Measurements from ENCODE around the gene C10orf90. TPM values are rescaled to one million over a fixed set of nuclear protein-coding genes. Genes with fewer than 3 reads are reported as not detected.

C10orf90 gene
- total and polyA plus RNA-seq, 2 of the 8 experiments (the other 6 are each of a cell fraction or from before 2014, with no cell fraction given), result 0.21 TPM; not detected in 1

DNA sequence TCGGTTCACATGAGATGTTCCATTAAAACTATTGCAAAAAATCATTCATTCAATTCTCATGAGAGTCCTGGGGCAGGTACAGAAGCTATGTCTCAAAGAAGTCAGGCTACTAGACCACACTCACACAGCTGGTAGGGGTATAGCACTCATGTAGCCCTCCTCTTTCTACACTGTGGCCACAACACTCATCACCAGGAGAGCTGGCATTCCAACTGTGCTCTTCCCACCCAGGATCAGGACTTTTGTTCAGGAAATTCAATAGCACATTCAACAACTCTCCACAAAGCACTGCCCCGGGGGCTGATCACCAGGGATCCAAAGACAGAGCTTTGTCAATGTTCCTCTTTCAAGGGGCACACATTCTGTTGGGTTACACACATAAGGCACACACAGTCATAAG lies 31.0 kb upstream of the C10orf90 start:
- Histone ChIP-seq H4K20me1 (replicated peaks in 1 of 2; ENCODE audit: control insufficient read depth in 1 of 2, insufficient read depth in 2 of 2, low read length in 2 of 2) (no peaks in the 10 kb centered on the region), H3K36me3 (ENCODE audit: control insufficient read depth in 2 of 4, insufficient read depth in 4 of 4, low read length in 3 of 4) (no peaks in the 10 kb centered on the region), H3K9me3 (ENCODE audit: insufficient read depth in 2 of 2, low read depth in 1 of 2, low read length in 1 of 2) (no peaks in the 10 kb centered on the region), H2BK120ac (replicated peaks; ENCODE audit: low read depth, low read length) (no peak overlapping the region), H3K27ac (ENCODE audit: low read depth, low read length) (no peak overlapping the region), H3K4me1 (replicated peaks in 1 of 4; ENCODE audit: control insufficient read depth in 3 of 4, insufficient read depth in 4 of 4, low read length in 3 of 4) (peaks cover 0 to 2% (median 0%) of the 10 kb centered on the region in 4 experiments; a peak in 2 of 7 replicates), H2BK12ac (ENCODE audit: low read depth, low read length) (no peak overlapping the region), H3K56ac (replicated peaks; ENCODE audit: insufficient read length, low read depth, low read length) (no peak overlapping the region), H3K23me2 (ENCODE audit: low read depth, low read length) (no peaks in the 10 kb centered on the region), H4K5ac (ENCODE audit: insufficient read length, low read depth, low read length) (no peak overlapping the region), H4K91ac (replicated peaks; ENCODE audit: insufficient read length, low read length) (no peak overlapping the region), H3K79me1 (ENCODE audit: low read depth, low read length) (no peaks in the 10 kb centered on the region), H4K8ac (ENCODE audit: extremely low read depth, insufficient read depth, low read length) (no peak overlapping the region), H2AFZ (ENCODE audit: low read length) (no peak overlapping the region), H3K79me2 (ENCODE audit: control insufficient read depth in 1 of 2, insufficient read depth in 2 of 2, low read length in 2 of 2) (no peaks in the 10 kb centered on the region), H3K4ac (replicated peaks; ENCODE audit: insufficient read length, low read depth, low read length) (no peak overlapping the region), H3K18ac (ENCODE audit: extremely low read depth, low read length) (no peak overlapping the region), H2BK15ac (ENCODE audit: low read length) (no peak overlapping the region), H2BK5ac (ENCODE audit: low read depth, low read length) (no peak overlapping the region), H3K23ac (ENCODE audit: insufficient read length) (no peak overlapping the region), H3K14ac (ENCODE audit: insufficient read length) (no peak overlapping the region), H3K4me2 (ENCODE audit: insufficient read depth in 1 of 2, low read depth in 2 of 2, low read length in 2 of 2) (no peak overlapping the region), H3K9ac (replicated peaks in 1 of 4; ENCODE audit: extremely low read depth in 1 of 4, low read depth in 3 of 4, low read length in 3 of 4) (no peak overlapping the region), H2AK5ac (ENCODE audit: low read depth, low read length) (no peak overlapping the region), H3K27me3 (replicated peaks in 1 of 4; ENCODE audit: control insufficient read depth in 3 of 4, extremely low read depth in 1 of 4, insufficient read depth in 3 of 4, low read length in 3 of 4) (no peaks in the 10 kb centered on the region), H3K4me3 (ENCODE audit: extremely low read depth in 1 of 4, insufficient read depth in 2 of 4, low read depth in 3 of 4, low read length in 4 of 4) (no peak overlapping the region), H2BK20ac (ENCODE audit: low read length) (no peak overlapping the region)
- DNase-seq (ENCODE audit: low read depth in 1 of 2, low spot score in 2 of 2), result no peak
- ChIA-PET CTCF (ENCODE audit: partially characterized antibody) (no interaction called here), POLR2A (ENCODE audit: partially characterized antibody) (no interaction called here)
- WGBS, 2 experiments (ENCODE audit: extremely low coverage in 1 of 2, insufficient coverage in 1 of 2, insufficient read length in 1 of 2, insufficient replicate concordance in 2 of 2, low coverage in 1 of 2, low lambda C conversion rate in 2 of 2, missing lambda C conversion rate in 1 of 2), result 94% methylated on average over 2 of the region's 2 CpGs; no CpG with 5 or more reads in 1 of the 2 experiments
- FAIRE-seq, result no peak
- TF ChIP-seq BRCA1 (IDR thresholded peaks at IDR 0.05; ENCODE audit: low read depth, low read length) (no peak), CHD1 (IDR thresholded peaks at IDR 0.05; ENCODE audit: low read depth, low read length) (no peak)

Data from H1 (cell line).